GM12878 (cell line): Measurements from ENCODE around the gene MAPK1IP1L. TPM values are rescaled to one million over a fixed set of nuclear protein-coding genes. Genes with fewer than 3 reads are reported as not detected.

Experiments used
- ATAC-seq: fragments of 200-7000 bp; cut with Tn5 transposase; 3 replicates; pipeline ENCODE4 v1.9.1; 2020; ENCODE audit warnings: mild to moderate bottlenecking, moderate library complexity
- BruUV-seq: library from RNA; stranded (reverse); fragments of 400-500 nt; replicated peaks from 2 replicates; lab custom pipeline; 2021; lab: Mats Ljungman, UMichigan
- CTCF ChIA-PET: fragments of 300-600 bp; sonication (Branson Sonifier 250); formaldehyde crosslinking; extraction: SDS; loops from one replicate; lab custom pipeline; 2021; ENCODE audit warnings: inconsistent platforms; lab: Yijun Ruan, JAX
- POLR2A ChIA-PET: fragments of 350-600 bp; formaldehyde crosslinking; extraction: SDS; loops from one replicate; lab custom pipeline; 2021; ENCODE audit warnings: inconsistent platforms; lab: Charles Lee
- RAD21 ChIA-PET: fragments of 300-600 bp; sonication (Branson Sonifier 250); formaldehyde crosslinking; loops from one replicate; lab custom pipeline; 2023; ENCODE audit warnings: antibody characterized with exemption; ENCODE audit not compliant: unreplicated experiment; lab: Charles Lee
- SMC1A ChIA-PET: fragments of 300-600 bp; sonication (Branson Sonifier 250); formaldehyde crosslinking; loops from one replicate; lab custom pipeline; 2023; ENCODE audit not compliant: unreplicated experiment, uncharacterized antibody; lab: Charles Lee
- DNase-seq: peaks from one replicate; pipeline ENCODE4 v3.0.0-alpha.2; 2011; ENCODE audit warnings: low read depth, low spot score
- FAIRE-seq: peaks from 3 replicates; lab custom pipeline; 2011; peaks lifted over from hg19 to GRCh38; lab: Jason Lieb, UNC
- H2AFZ ChIP-seq: 2 replicates; pipeline ENCODE4 v1.6.0; 2011; ENCODE audit warnings: low read depth, low read length, control low read depth; ENCODE audit not compliant: control insufficient read depth
- H3K27ac ChIP-seq: 2 replicates; pipeline ENCODE4 v1.5.1; 2011; ENCODE audit warnings: control low read depth; ENCODE audit not compliant: control insufficient read depth, insufficient read depth
- H3K27me3 ChIP-seq, 2 experiments: replicated peaks in 1 of 2; 2 replicates each; pipeline versions ENCODE4 v1.6.0 to v1.6.1; 2011; ENCODE audit warnings: low read length in 1 of 2; ENCODE audit not compliant: control insufficient read depth in 2 of 2, insufficient read depth in 2 of 2
- H3K36me3 ChIP-seq, 2 experiments: 2 replicates each; pipeline ENCODE4 v1.5.1; 2011; ENCODE audit warnings: low read length in 1 of 2; ENCODE audit not compliant: control insufficient read depth in 2 of 2, insufficient read depth in 2 of 2
- H3K4me1 ChIP-seq: 2 replicates; pipeline ENCODE4 v1.6.1; 2011; ENCODE audit warnings: mild to moderate bottlenecking, low read length, moderate library complexity, mixed read lengths; ENCODE audit not compliant: control insufficient read depth, insufficient read depth
- H3K4me2 ChIP-seq: 2 replicates; pipeline ENCODE4 v1.6.0; 2011; ENCODE audit warnings: control low read depth; ENCODE audit not compliant: control insufficient read depth, insufficient read depth
- H3K4me3 ChIP-seq: fragments of 200-600 bp; sonication (generic); 2 replicates; pipeline ENCODE4 v1.5.1; 2016
- H3K79me2 ChIP-seq: 2 replicates; pipeline ENCODE4 v1.6.0; 2011; ENCODE audit warnings: low read length; ENCODE audit not compliant: control insufficient read depth, insufficient read depth
- H3K9ac ChIP-seq: 2 replicates; pipeline ENCODE4 v1.8.0; 2011; ENCODE audit warnings: low read length, control low read depth, mixed read lengths; ENCODE audit not compliant: control insufficient read depth, insufficient read depth
- H3K9me3 ChIP-seq: replicated peaks from 3 replicates; pipeline ENCODE4 v1.5.1; 2011; ENCODE audit warnings: mild to moderate bottlenecking, low read length; ENCODE audit not compliant: control insufficient read depth, insufficient read depth
- H4K20me1 ChIP-seq: 2 replicates; pipeline ENCODE4 v1.6.0; 2011; ENCODE audit not compliant: control insufficient read depth, insufficient read depth
- E4F1 ChIP-seq: fragments of 450-650 bp; IDR thresholded peaks from 2 replicates; pipeline ENCODE4 v1.6.1; 2018; ENCODE audit warnings: borderline replicate concordance, mild to moderate bottlenecking; ENCODE audit not compliant: partially characterized antibody
- EGR1 ChIP-seq, 2 experiments: IDR thresholded peaks; 1 replicate in 1 of 2; 2 replicates in 1 of 2; pipeline ENCODE4 v1.6.1; 2011 to 2012; ENCODE audit warnings: low read depth in 2 of 2, low read length in 2 of 2, borderline replicate concordance in 1 of 2, mild to moderate bottlenecking in 1 of 2, moderate library complexity in 1 of 2
- EP300 ChIP-seq, 2 experiments: fragments of 150-350 bp in 1 of 2; IDR thresholded peaks; 2 replicates each; pipeline ENCODE4 v1.6.1; 2011 to 2012; ENCODE audit warnings: low read depth in 2 of 2, low read length in 2 of 2, borderline replicate concordance in 1 of 2, improper control_type of control experiment in 1 of 2, inconsistent platforms in 1 of 2; ENCODE audit not compliant: control insufficient read depth in 1 of 2
- FOXM1 ChIP-seq: IDR thresholded peaks from 2 replicates; pipeline ENCODE4 v1.6.1; 2012; ENCODE audit warnings: low read depth, mild to moderate bottlenecking, inconsistent platforms, low read length, moderate library complexity
- IRF3 ChIP-seq: fragments of 450-650 bp; IDR thresholded peaks from 2 replicates; pipeline ENCODE4 v1.6.1; 2014; ENCODE audit warnings: mild to moderate bottlenecking
- IRF4 ChIP-seq: IDR thresholded peaks from 2 replicates; pipeline ENCODE4 v1.6.1; 2011; ENCODE audit warnings: low read depth, low read length
- JUNB ChIP-seq: IDR thresholded peaks from 2 replicates; pipeline ENCODE4 v1.6.1; 2016; ENCODE audit warnings: antibody characterized with exemption, mild to moderate bottlenecking
- LARP7 ChIP-seq: fragments of 450-650 bp; IDR thresholded peaks from 2 replicates; pipeline ENCODE4 v1.6.1; 2017; ENCODE audit warnings: mild to moderate bottlenecking
- MLLT1 ChIP-seq: fragments of 450-650 bp; IDR thresholded peaks from 2 replicates; pipeline ENCODE4 v1.6.1; 2016; ENCODE audit warnings: mild to moderate bottlenecking
- NFIC ChIP-seq: IDR thresholded peaks from 2 replicates; pipeline ENCODE4 v1.6.1; 2012; ENCODE audit warnings: low read depth, mild to moderate bottlenecking, inconsistent platforms, low read length, moderate library complexity
- NR2C1 ChIP-seq: fragments of 450-650 bp; IDR thresholded peaks from 2 replicates; pipeline ENCODE4 v1.6.1; 2017; ENCODE audit warnings: antibody characterized with exemption, mild to moderate bottlenecking, moderate library complexity
- RAD21 ChIP-seq: IDR thresholded peaks from 2 replicates; pipeline ENCODE4 v1.6.1; 2011; ENCODE audit warnings: mild to moderate bottlenecking, low read depth, low read length, moderate library complexity; ENCODE audit not compliant: insufficient read depth
- RELA ChIP-seq: fragments of 450-650 bp; IDR thresholded peaks from 2 replicates; pipeline ENCODE4 v1.8.0; 2014; ENCODE audit warnings: borderline replicate concordance; ENCODE audit not compliant: partially characterized antibody
- RUNX3 ChIP-seq: IDR thresholded peaks from 2 replicates; pipeline ENCODE4 v1.6.1; 2012; ENCODE audit warnings: low read length, inconsistent platforms
- SP1 ChIP-seq: IDR thresholded peaks from one replicate; pipeline ENCODE4 v1.6.1; 2011; ENCODE audit warnings: low read depth, low read length
- SRF ChIP-seq, 2 experiments: IDR thresholded peaks; 2 replicates each; pipeline ENCODE4 v1.6.1; 2011; ENCODE audit warnings: low read depth in 2 of 2, low read length in 2 of 2, mild to moderate bottlenecking in 1 of 2, moderate library complexity in 1 of 2
- TARDBP ChIP-seq: IDR thresholded peaks from 2 replicates; pipeline ENCODE4 v1.6.1; 2016; ENCODE audit warnings: borderline replicate concordance
- TCF7 ChIP-seq: IDR thresholded peaks from 2 replicates; pipeline ENCODE4 v1.6.1; 2014; ENCODE audit warnings: antibody characterized with exemption, borderline replicate concordance
- WGBS: methylation state at CpG from one replicate; pipeline ENCODE4 v1.1.6; 2016; ENCODE audit warnings: low lambda C conversion rate; ENCODE audit not compliant: insufficient replicate concordance, insufficient coverage; ENCODE audit errors: missing lambda C conversion rate; 5-methylcytosine and 5-hydroxymethylcytosine counted together
- in situ Hi-C: fragments of 300-500 bp; cut with MboI; formaldehyde crosslinking; loops from 9 replicates; pipeline ENCODE4 v1.14.3; 2018; ENCODE audit warnings: mixed read lengths
- intact Hi-C: fragments of 100-400 bp; cut with micrococcal nuclease; formaldehyde crosslinking; loops from one replicate; pipeline ENCODE4 v1.14.2; 2022; ENCODE audit not compliant: unreplicated experiment
- polyA plus RNA-seq, 11 experiments: library from polyadenylated mRNA; depleted of rRNA in 4 of 11; unstranded in 6 of 11; stranded (reverse) in 5 of 11; fragments of >200 nt; fragmentation: Nextera tagmentation in 4 of 11; fragmentation: Illumina TruSeq in 1 of 11; extraction: Ambion mirVana in 4 of 11; extraction: Trizol in 1 of 11; gene quantifications; 1 replicate in 1 of 11; 2 replicates in 10 of 11; pipeline versions ENCODE4 v1.2.1 to v1.2.3, GENCODE V29; 2011 to 2016; ENCODE audit warnings: inconsistent platforms in 2 of 11, missing spikeins in 2 of 11, low read depth in 1 of 11
- total RNA-seq, 4 experiments: library from RNA; depleted of rRNA in 3 of 4; stranded (reverse); fragments of >200 nt in 3 of 4; fragmentation: Illumina TruSeq in 1 of 4; extraction: Trizol in 1 of 4; gene quantifications; 2 replicates each; pipeline versions ENCODE4 v1.2.1 to v1.2.3, GENCODE V29; 2013 to 2021

The MAPK1IP1L gene
- total and polyA plus RNA-seq, 10 of the 15 experiments (the other 5 are each of a cell fraction or from before 2014, with no cell fraction given), result 44.6 to 117 (median 73.0) TPM

- ChIA-PET CTCF (no interaction called here), SMC1A (interaction anchor here (1.4 to 1.5 kb wide), 3 partner anchors 12 to 64 kb away, joined by 3 to 4 read pairs (median 3); no protein-coding TSS in a partner anchor), POLR2A (interaction anchor here (0.6 to 0.7 kb wide), 2 partner anchors 9 to 44 kb away, joined by 5 to 8 read pairs; no protein-coding TSS in a partner anchor), RAD21 (interaction anchor here (0.8 kb wide), 1 partner anchor 79 kb away, joined by 3 read pairs; no protein-coding TSS in a partner anchor)
- Histone ChIP-seq H3K4me2 (no peak overlapping the region), H4K20me1 (no peaks in the 10 kb centered on the region), H3K4me3 (no peak overlapping the region), H3K27me3 (no peaks in the 10 kb centered on the region), H3K36me3 (no peaks in the 10 kb centered on the region), H3K79me2 (no peaks in the 10 kb centered on the region), H3K9ac (no peak overlapping the region), H2AFZ (no peak overlapping the region), H3K4me1 (peaks cover 7% of the 10 kb centered on the region), H3K27ac (no peak overlapping the region), H3K9me3 (no peaks in the 10 kb centered on the region; the same call in 2 of the 3 replicates)
- TF ChIP-seq SRF (IDR thresholded peaks at IDR 0.05; ENCODE audit: low read depth in 2 of 2, low read length in 2 of 2), result no peak
- TF ChIP-seq TCF7, result no peak
- TF ChIP-seq EP300 (IDR thresholded peaks at IDR 0.05; ENCODE audit: borderline replicate concordance in 1 of 2, control insufficient read depth in 1 of 2, low read depth in 2 of 2, low read length in 2 of 2), result no peak
- no peak for TF ChIP-seq IRF3
- TF ChIP-seq RAD21, result no peak
- no peak for TF ChIP-seq LARP7
- no peak for TF ChIP-seq EGR1 (IDR thresholded peaks at IDR 0.05; ENCODE audit: borderline replicate concordance in 1 of 2, low read depth in 2 of 2, low read length in 2 of 2)
- TF ChIP-seq NR2C1, result no peak
- TF ChIP-seq TARDBP, result no peak
- no peak for TF ChIP-seq MLLT1
- TF ChIP-seq RUNX3, result no peak
- no peak for TF ChIP-seq JUNB
- no peak for TF ChIP-seq FOXM1
- no peak for TF ChIP-seq SP1
- TF ChIP-seq E4F1, result no peak
- no peak for TF ChIP-seq IRF4
- no peak for TF ChIP-seq RELA
- TF ChIP-seq NFIC, result no peak
- in situ Hi-C loops (no loop called here), intact Hi-C loops (loop anchor here (10.0 kb wide), 1 partner anchor 165 kb away; the partner anchor contains the start of gene FBXO34)
- no TSS peak for BruUV-seq
- WGBS, result 94% methylated on average over 1 of the region's 1 CpG
- ATAC-seq (no peak), DNase-seq (no peak), FAIRE-seq (no peak)
These were observed 58.4 kb downstream of the MAPK1IP1L start for GRCh38 chr14:55109836-55110235.
